NT2/D1 (cell line): ENCODE measurements around the gene RASEF.

Experiments
- DNase-seq: peaks from one replicate; pipeline ENCODE4 v3.0.0-alpha.2; 2011; ENCODE audit warnings: low read depth, low spot score
- H3K27me3 ChIP-seq: 2 replicates; pipeline ENCODE4 v1.6.0; 2011; ENCODE audit warnings: mild to moderate bottlenecking; ENCODE audit not compliant: insufficient read length, insufficient read depth
- H3K36me3 ChIP-seq: 2 replicates; pipeline ENCODE4 v1.6.1; 2011; ENCODE audit warnings: mild to moderate bottlenecking, low read length, mixed read lengths; ENCODE audit not compliant: insufficient read depth, insufficient read length
- H3K4me1 ChIP-seq: 2 replicates; pipeline ENCODE4 v1.5.1; 2011; ENCODE audit not compliant: insufficient read depth, insufficient read length
- H3K4me3 ChIP-seq: 2 replicates; pipeline ENCODE4 v1.5.1; 2011; ENCODE audit warnings: low read depth; ENCODE audit not compliant: insufficient read length
- H3K9ac ChIP-seq: 2 replicates; pipeline ENCODE4 v1.6.0; 2011; ENCODE audit warnings: low read depth; ENCODE audit not compliant: insufficient read length
- H3K9me3 ChIP-seq: 2 replicates; pipeline ENCODE4 v1.5.1; 2011; ENCODE audit warnings: mild to moderate bottlenecking, low read length; ENCODE audit not compliant: insufficient read depth
- SUZ12 ChIP-seq: IDR thresholded peaks from 2 replicates; pipeline ENCODE4 v1.6.1; 2011; ENCODE audit not compliant: insufficient read length, insufficient read depth; ENCODE audit errors: extremely low read depth
- YY1 ChIP-seq: IDR thresholded peaks from 2 replicates; pipeline ENCODE4 v1.6.1; 2011; ENCODE audit not compliant: insufficient read length, insufficient read depth
- ZNF274 ChIP-seq: IDR thresholded peaks from 2 replicates; pipeline ENCODE4 v1.6.1; 2011; ENCODE audit warnings: mild to moderate bottlenecking, low read depth, low read length

Gene RASEF

DNA sequence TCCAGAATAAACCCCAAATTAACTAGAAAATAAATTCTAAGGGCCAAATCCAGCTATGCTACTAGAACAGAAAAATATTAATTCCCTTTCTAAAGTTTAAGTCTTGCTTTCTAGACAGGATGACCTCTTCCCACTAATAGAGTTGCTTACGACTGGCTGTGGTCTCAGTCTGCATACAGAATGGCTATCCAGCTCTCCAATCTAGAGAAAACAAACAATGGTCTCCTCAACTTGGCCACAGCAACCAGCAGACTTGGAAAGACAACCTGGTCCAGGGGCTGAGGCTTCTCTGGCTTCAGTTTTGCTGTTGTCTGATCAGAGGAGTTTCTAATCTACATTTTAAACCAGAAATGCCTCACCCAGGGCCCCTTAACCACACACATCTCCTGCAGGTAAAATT is 28.9 kb downstream of the RASEF start:
- no peaks in the 10 kb centered on the region for H3K4me1 ChIP-seq
- no peak overlapping the region for H3K4me3 ChIP-seq
- no peak for DNase-seq
- H3K9ac ChIP-seq, result no peak overlapping the region
- H3K36me3 ChIP-seq, result no peaks in the 10 kb centered on the region
- H3K27me3 ChIP-seq, result no peaks in the 10 kb centered on the region
- no peak for TF ChIP-seq SUZ12
- TF ChIP-seq ZNF274, result no peak
- TF ChIP-seq YY1, result no peak
- no peaks in the 10 kb centered on the region for H3K9me3 ChIP-seq

DNA sequence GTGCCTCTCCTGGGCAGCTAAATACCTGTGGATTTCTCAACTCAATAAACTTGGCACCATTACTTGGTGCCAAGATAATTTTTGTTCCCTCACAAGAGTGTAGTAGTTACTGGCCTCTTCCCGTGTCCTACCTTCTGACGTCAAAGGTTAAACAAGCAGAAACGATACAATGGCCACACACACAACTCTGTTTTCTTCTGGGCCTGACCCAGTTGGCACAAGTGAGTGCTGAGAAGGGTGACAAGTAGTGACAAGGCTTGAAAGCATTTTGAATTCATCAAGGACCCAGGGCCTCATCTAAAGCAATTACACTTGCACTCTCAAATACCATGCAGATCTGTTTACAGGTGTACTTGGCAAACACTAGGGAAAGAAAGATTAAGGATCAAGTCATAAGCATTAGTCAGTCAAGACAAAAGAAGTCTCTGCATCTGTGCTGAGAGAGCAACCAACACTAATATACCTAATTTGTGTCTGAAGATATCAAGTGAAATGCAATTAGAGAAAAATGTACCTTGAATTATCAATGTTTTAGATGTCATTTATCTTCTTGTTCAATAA is 30.8 kb downstream of the RASEF start:
- no peak for DNase-seq
- H3K9me3 ChIP-seq, result no peaks in the 10 kb centered on the region
- no peaks in the 10 kb centered on the region for H3K4me1 ChIP-seq
- H3K9ac ChIP-seq, result no peak overlapping the region
- TF ChIP-seq YY1, result no peak
- no peak for TF ChIP-seq ZNF274
- no peak for TF ChIP-seq SUZ12
- H3K4me3 ChIP-seq, result no peak overlapping the region
- no peaks in the 10 kb centered on the region for H3K27me3 ChIP-seq
- H3K36me3 ChIP-seq, result no peaks in the 10 kb centered on the region

DNA sequence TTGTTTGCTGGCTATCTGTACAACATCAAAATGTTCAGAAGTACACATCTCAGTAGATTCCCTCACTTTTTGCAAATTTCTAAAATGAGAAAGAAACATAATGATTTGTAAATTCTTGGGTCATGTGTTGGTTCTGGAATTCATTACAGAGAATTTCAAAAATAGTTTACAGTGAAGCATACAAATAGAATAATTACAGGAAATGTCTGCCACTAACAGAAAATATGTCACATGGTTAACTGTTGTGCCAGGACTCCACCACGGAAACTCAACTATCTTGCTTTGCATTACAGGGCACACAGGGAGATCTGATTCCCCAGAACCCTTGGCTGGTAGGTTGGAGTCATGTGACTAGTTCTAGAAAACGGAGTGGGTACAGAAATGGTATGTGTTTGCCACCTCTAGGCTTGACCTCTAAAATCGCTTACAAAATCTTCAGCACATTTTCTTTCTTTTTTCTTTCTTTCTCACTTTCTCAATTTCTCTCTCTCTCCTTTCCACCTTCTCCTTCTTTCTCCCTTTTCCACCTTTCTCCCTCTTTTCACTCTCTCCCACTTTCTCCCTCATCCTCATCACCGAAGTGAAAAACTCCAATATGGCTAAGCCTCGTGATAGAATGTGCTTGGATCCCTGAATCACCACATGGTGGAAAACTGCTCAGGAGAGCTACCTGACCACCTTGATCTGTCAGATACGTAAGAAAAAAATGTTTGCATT is 32.4 kb downstream of the RASEF start:
- Histone ChIP-seq H3K4me3 (no peak overlapping the region), H3K36me3 (no peaks in the 10 kb centered on the region), H3K9ac (no peak overlapping the region), H3K4me1 (no peaks in the 10 kb centered on the region), H3K27me3 (no peaks in the 10 kb centered on the region), H3K9me3 (no peaks in the 10 kb centered on the region)
- no peak for DNase-seq
- TF ChIP-seq SUZ12, result no peak
- no peak for TF ChIP-seq ZNF274
- TF ChIP-seq YY1, result no peak

DNA sequence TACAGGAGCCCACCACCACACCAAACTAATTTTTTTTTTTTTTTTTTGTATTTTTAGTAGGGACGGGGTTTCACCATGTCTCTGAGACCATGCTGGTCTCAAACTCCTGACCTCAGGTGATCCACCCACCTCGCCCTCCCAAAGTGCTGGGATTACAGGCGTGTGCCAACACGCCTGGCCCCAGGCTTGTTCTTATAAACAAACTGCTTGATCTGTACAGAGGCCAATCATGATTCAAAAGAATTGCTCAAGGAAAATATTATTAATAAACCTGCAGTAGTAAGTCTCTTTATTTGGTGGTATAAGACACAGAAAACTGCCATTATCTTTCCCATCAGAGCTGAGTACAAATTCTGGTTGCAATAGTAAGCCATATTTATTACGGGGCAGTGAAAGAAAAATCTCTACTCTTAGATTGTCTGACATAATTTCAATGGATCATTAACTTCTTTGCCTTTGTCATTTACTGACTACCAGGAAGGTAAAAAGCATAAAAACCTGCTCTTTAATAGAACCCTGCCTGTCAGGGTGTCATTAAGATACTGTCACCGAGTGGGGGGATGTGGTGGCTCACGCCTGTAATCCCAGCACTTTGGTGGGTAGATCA is 33.3 kb downstream of the RASEF start:
- TF ChIP-seq SUZ12, result no peak
- no peak for TF ChIP-seq ZNF274
- TF ChIP-seq YY1, result no peak
- DNase-seq, result no peak
- no peaks in the 10 kb centered on the region for H3K9me3 ChIP-seq
- H3K4me3 ChIP-seq, result no peak overlapping the region
- H3K36me3 ChIP-seq, result no peaks in the 10 kb centered on the region
- H3K4me1 ChIP-seq, result no peaks in the 10 kb centered on the region
- H3K27me3 ChIP-seq, result no peaks in the 10 kb centered on the region
- no peak overlapping the region for H3K9ac ChIP-seq

DNA sequence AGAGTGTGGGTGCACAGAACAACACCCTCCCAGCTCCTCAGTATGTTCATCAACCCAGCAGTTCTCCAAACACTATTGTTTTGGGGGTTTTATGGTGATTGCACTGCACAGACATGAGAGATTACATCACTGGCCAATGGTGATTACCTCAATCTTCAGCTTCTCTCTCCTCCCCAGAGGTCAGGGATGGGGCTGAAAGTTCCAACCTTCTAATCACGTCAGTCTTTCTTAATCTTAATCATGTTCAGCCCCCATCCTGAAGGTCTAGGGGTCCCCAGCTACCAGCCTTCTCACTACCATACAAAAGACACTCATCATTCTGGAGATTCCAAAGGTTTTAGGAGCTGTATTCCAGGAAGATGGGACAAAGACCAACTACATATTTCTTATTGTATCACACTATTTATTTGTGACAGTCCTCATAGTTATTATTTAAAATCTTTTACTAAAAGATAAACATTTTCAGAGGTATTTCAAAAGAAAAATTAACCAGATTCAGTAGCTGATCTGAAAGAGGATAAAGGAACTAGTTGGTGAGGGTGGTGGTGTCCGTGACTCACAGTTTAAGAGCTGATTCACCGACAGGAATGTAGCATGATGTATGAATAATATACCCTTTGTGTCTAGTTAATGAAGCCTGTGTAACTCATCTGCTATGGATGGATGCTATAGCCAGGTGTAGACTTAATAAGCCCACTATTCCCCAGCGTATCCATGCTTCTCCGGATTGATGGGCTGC is 35.6 kb downstream of the RASEF start:
- Histone ChIP-seq H3K4me3 (no peak overlapping the region), H3K9me3 (no peaks in the 10 kb centered on the region), H3K4me1 (no peaks in the 10 kb centered on the region), H3K27me3 (no peaks in the 10 kb centered on the region), H3K36me3 (no peaks in the 10 kb centered on the region), H3K9ac (no peak overlapping the region)
- no peak for TF ChIP-seq YY1
- no peak for DNase-seq

DNA sequence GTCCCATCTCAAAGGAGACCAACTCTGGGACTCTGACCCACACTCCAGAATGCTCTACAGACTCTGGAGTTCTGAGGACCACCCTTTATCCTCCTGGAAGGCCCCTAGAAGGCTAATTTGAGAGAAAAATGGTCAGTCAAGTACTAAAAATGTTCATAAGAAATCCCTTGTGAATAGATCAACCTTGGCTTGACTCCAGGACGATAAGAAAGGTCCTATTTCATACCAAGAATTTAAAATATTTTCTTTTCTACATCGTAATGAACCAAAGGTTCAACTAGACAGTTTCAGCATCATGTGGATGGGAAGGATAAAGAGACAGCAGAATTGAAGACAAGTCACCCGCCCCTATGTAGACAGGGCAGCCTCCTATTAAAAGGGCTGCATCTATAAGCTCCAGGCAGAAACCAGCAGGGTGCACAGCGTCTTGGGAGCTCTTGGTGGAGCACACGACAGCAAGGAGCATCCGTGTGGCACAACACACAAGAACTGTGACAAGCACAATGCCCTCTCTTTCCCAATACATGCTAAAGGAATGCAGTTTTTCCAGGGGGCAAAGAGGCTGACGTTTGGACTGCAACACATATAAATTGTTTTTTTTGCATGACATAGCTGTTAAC is 38.3 kb downstream of the RASEF start:
- TF ChIP-seq SUZ12 (no peak), YY1 (no peak), ZNF274 (no peak)
- no peak for DNase-seq
- H3K36me3 ChIP-seq, result no peaks in the 10 kb centered on the region
- no peaks in the 10 kb centered on the region for H3K27me3 ChIP-seq
- no peaks in the 10 kb centered on the region for H3K4me1 ChIP-seq
- no peaks in the 10 kb centered on the region for H3K9me3 ChIP-seq
- H3K9ac ChIP-seq, result no peak overlapping the region
- no peak overlapping the region for H3K4me3 ChIP-seq

DNA sequence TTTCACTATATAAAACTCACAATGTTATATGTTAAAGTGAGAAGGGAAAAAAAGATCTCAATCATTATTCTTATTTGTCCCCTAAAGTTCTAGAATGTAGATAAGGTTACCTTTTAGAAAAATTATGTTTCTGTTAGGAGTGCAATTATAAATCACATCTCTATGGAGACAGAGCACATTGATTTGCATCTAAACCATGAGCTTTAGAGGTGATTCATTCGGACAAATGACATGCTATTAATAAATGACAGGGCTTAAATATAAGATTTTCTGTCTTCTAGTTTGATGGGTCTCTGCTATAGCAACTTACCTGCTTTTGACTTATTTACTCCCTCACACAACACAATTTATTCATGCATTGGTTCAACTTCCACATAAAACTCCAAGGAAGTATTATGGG is 39.8 kb downstream of the RASEF start:
- Histone ChIP-seq H3K4me3 (no peak overlapping the region), H3K9me3 (no peaks in the 10 kb centered on the region), H3K27me3 (no peaks in the 10 kb centered on the region), H3K9ac (no peak overlapping the region), H3K4me1 (no peaks in the 10 kb centered on the region), H3K36me3 (no peaks in the 10 kb centered on the region)
- no peak for TF ChIP-seq ZNF274
- no peak for TF ChIP-seq SUZ12
- TF ChIP-seq YY1, result no peak
- DNase-seq, result no peak
